ENCODE results near the gene TMEM269.

GRCh38 chr1:42746436-42747105 lies 38.2 kb upstream of the TMEM269 start:
- no peak for TF ChIP-seq CTCF (IDR thresholded peaks at IDR 0.05)
- no peak for TF ChIP-seq POLR2A (IDR thresholded peaks at IDR 0.05)
- no peak for TF ChIP-seq EP300 (IDR thresholded peaks at IDR 0.05)
